GM10266 (cell line): Measurements from ENCODE around the gene CYP2W1.

Source experiments
- DNase-seq: peaks from one replicate; pipeline ENCODE4 v3.0.0; 2012; ENCODE audit errors: extremely low spot score
- CTCF ChIP-seq: IDR thresholded peaks from 2 replicates; pipeline ENCODE4 v1.5.1; 2012; ENCODE audit warnings: mild to moderate bottlenecking, low read depth; ENCODE audit not compliant: control insufficient read depth, insufficient read depth; ENCODE audit errors: missing control alignments

Gene CYP2W1

GRCh38 chr7:983004-983615 lies at the start of gene CYP2W1:
TSS of gene CYP2W1 (plus strand) at chr7:983181. CDS start at chr7:983212, 31 bp downstream.
- no peak for TF ChIP-seq CTCF
- no peak for DNase-seq

- DNase-seq: no peak
Measured at GRCh38 chr7:934469-935163, 48.4 kb upstream of the CYP2W1 start.

GRCh38 chr7:935164-935873 lies 47.7 kb upstream of the CYP2W1 start:
- peak; percentile 59 for DNase-seq
- TF ChIP-seq CTCF: no peak

More at GRCh38 chr7:934469-935163, 48.4 kb upstream of the CYP2W1 start:
- TF ChIP-seq CTCF: no peak

GRCh38 chr7:935874-936385 lies 47.1 kb upstream of the CYP2W1 start:
- no peak for TF ChIP-seq CTCF
- no peak for DNase-seq

- no peak for TF ChIP-seq CTCF
- peak; percentile 91 for DNase-seq
Measured at GRCh38 chr7:936386-937054, 46.5 kb upstream of the CYP2W1 start.

GRCh38 chr7:937856-938484 lies 45.0 kb upstream of the CYP2W1 start:
- no peak for TF ChIP-seq CTCF
- DNase-seq: no peak
